HEK293T (cell line): ENCODE data around the gene GTF2IRD1.
"Not testable (repeated sequence)": the region's sequence is repeated elsewhere in the genome, so short reads cannot be mapped to it uniquely, and the experiment has no call there.

Experiments
- ARNT ChIP-seq: fragments of 450-650 bp; IDR thresholded peaks from 2 replicates; pipeline ENCODE4 v1.6.1; 2017; ENCODE audit warnings: mild to moderate bottlenecking
- CTBP1 ChIP-seq: fragments of 450-650 bp; IDR thresholded peaks from 2 replicates; pipeline ENCODE4 v1.6.1; 2016; ENCODE audit warnings: borderline replicate concordance
- FOXA1 ChIP-seq: fragments of 450-650 bp; IDR thresholded peaks from 2 replicates; pipeline ENCODE4 v1.6.1; 2016; ENCODE audit warnings: mild to moderate bottlenecking
- NFRKB ChIP-seq: fragments of 450-650 bp; IDR thresholded peaks from 2 replicates; pipeline ENCODE4 v1.6.1; 2016; ENCODE audit warnings: mild to moderate bottlenecking, moderate library complexity
- SP1 ChIP-seq: fragments of 450-650 bp; IDR thresholded peaks from 2 replicates; pipeline ENCODE4 v1.6.1; 2017
- SUZ12 ChIP-seq: fragments of 450-650 bp; IDR thresholded peaks from 2 replicates; pipeline ENCODE4 v1.6.1; 2016; ENCODE audit warnings: mild to moderate bottlenecking

DNA sequence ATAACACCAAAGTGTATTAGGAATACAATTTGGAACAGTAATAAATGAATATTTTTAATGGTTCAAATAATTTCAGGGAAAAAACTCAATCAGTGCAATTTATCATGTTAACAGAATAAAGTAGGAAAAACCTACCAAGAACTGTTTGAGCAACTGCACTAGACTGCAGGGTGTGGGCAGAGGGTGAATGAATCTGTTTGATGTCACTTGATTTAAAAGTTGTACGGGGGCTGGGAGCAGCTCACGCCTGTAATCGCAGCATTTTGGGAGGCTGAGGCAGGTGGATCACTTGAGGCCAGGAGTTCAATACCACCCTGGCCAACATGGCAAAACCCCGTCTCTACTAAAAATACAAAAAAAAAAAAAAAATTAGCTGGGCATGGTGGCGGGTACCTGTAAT is 42.1 kb upstream of the GTF2IRD1 start:
- not testable (repeated sequence) for TF ChIP-seq FOXA1, ARNT, SUZ12, SP1, CTBP1, NFRKB
